ENCODE results near the gene STK39.

The STK39 gene

DNA sequence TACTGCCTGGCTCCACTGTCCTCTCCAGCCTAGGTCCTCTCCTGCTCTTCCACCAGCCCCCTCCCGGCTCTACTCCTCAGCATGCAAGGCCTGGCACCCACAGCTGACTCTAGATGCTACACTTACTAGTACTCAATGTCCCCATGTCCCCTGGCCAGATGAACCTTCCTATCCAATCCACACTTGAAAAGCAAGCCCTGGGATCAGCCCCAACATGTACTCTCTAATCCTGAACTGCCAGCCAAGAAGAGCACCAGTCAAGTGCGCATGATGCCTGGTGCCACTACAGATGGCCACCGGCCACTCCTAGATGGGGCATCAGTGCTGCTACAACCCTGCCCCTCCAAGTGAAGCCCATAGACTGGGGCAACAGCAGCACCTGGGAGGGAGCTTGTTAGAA, 168.2 kb downstream of the STK39 start:
- Histone ChIP-seq H3K4me1 (ENCODE audit: control insufficient read depth in 1 of 2, insufficient read depth in 2 of 2, low read length in 2 of 2) (no peaks in the 10 kb centered on the region), H3K9me3 (ENCODE audit: control insufficient read depth in 1 of 2, low read length in 2 of 2) (no peaks in the 10 kb centered on the region), H3K4me3 (ENCODE audit: low read depth in 1 of 2, low read length in 2 of 2) (no peak overlapping the region), H3K9ac (ENCODE audit: low read depth in 1 of 2, low read length in 2 of 2) (no peak overlapping the region), H3K27me3 (ENCODE audit: control insufficient read depth in 1 of 2, insufficient read depth in 2 of 2, low read length in 2 of 2) (no peaks in the 10 kb centered on the region), H3K27ac (ENCODE audit: low read depth, low read length) (no peak overlapping the region), H3K36me3 (ENCODE audit: control insufficient read depth in 1 of 2, insufficient read depth in 2 of 2, low read length in 2 of 2) (peaks cover 0 to 3% of the 10 kb centered on the region in 2 donors)

DNA sequence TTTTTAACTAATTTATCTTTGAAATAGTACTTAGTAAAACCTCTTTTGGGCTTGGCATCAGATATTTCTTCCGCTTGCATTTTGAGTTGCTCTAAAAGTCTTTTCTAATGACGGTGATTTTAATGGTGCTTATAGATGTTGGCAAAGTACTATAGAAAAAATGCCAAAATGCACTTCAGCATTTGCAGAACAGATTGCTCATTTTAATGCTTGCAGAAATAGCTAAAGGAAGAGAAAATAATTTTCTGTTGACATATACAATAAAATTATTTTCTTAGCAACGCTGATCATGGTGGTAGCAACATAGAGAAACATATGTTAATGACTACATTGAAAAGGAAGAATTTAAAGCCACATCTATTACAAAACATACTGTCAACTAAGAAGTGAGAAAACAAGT, 170.7 kb downstream of the STK39 start:
- H3K27ac ChIP-seq (ENCODE audit: low read depth, low read length), result no peak overlapping the region

GRCh38 chr2:168075446-168075845, 171.9 kb downstream of the STK39 start:
- Histone ChIP-seq H3K4me1 (ENCODE audit: control insufficient read depth in 1 of 2, insufficient read depth in 2 of 2, low read length in 2 of 2) (no peaks in the 10 kb centered on the region), H3K9me3 (ENCODE audit: control insufficient read depth in 1 of 2, low read length in 2 of 2) (no peaks in the 10 kb centered on the region), H3K27ac (ENCODE audit: low read depth, low read length) (no peak overlapping the region), H3K9ac (ENCODE audit: low read depth in 1 of 2, low read length in 2 of 2) (no peak overlapping the region), H3K4me3 (ENCODE audit: low read depth in 1 of 2, low read length in 2 of 2) (no peak overlapping the region), H3K36me3 (ENCODE audit: control insufficient read depth in 1 of 2, insufficient read depth in 2 of 2, low read length in 2 of 2) (peaks cover 3 to 14% of the 10 kb centered on the region in 2 donors), H3K27me3 (ENCODE audit: control insufficient read depth in 1 of 2, insufficient read depth in 2 of 2, low read length in 2 of 2) (no peaks in the 10 kb centered on the region)

More for the DNA sequence above, 170.7 kb downstream of the STK39 start:
- Histone ChIP-seq H3K9me3 (ENCODE audit: control insufficient read depth in 1 of 2, low read length in 2 of 2) (no peaks in the 10 kb centered on the region), H3K4me3 (ENCODE audit: low read depth in 1 of 2, low read length in 2 of 2) (no peak overlapping the region), H3K9ac (ENCODE audit: low read depth in 1 of 2, low read length in 2 of 2) (no peak overlapping the region), H3K4me1 (ENCODE audit: control insufficient read depth in 1 of 2, insufficient read depth in 2 of 2, low read length in 2 of 2) (no peaks in the 10 kb centered on the region), H3K27me3 (ENCODE audit: control insufficient read depth in 1 of 2, insufficient read depth in 2 of 2, low read length in 2 of 2) (no peaks in the 10 kb centered on the region), H3K36me3 (ENCODE audit: control insufficient read depth in 1 of 2, insufficient read depth in 2 of 2, low read length in 2 of 2) (peaks cover 0 to 12% of the 10 kb centered on the region in 2 donors)

GRCh38 chr2:168072626-168073303, 174.6 kb downstream of the STK39 start:
- no peaks in the 10 kb centered on the region for H3K9me3 ChIP-seq (ENCODE audit: control insufficient read depth in 1 of 2, low read length in 2 of 2)
- no peak overlapping the region for H3K27ac ChIP-seq (ENCODE audit: low read depth, low read length)

DNA sequence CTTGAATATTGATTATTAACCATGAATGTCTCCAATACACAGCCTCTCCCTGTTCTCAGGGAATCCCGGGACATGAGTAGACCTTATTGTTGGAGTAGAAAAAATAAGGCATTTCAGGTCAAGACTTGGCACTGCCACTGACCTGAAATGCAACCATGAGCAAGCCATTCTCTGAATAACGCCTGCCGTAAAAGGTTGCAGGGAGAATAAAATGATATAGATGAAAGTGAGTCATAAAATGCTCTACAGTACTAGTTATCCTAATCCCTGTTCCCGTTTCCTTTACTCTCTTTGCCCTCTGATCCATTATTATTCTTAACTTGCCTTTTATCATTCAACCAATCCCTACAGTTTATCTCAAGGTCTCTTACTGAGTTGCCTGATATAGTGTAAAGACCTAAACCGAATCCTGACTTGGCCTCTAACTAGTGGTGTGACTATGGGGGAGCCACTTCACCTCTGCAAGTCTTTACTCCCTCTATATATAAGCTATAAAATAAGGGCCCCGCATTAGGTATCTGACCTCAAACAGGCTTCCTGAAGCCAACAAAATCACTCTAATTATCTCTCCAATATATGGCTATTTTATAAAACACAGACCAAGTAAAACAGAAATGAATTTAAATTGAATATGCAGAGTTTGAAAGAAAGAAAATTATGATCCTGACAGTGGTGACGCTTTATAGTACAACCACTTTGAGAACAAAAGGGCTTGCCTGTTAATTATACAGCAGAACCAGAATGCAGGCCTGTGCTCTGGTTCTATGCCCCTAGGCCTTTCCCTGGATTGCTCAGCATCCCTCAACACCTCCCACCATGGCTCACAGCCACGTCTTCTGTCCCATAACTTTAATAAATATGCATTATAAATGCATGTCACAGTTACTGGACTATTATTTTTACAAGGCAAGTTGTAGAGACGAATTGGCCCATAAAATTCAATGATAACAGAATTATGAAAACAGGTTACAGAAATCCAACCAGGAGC, 183.1 kb downstream of the STK39 start:
- peaks cover 10% of the 10 kb centered on the region in 2 donors for H3K36me3 ChIP-seq (ENCODE audit: control insufficient read depth in 1 of 2, insufficient read depth in 2 of 2, low read length in 2 of 2)
- H3K27me3 ChIP-seq (ENCODE audit: control insufficient read depth in 1 of 2, insufficient read depth in 2 of 2, low read length in 2 of 2), result no peaks in the 10 kb centered on the region
- peaks cover 0 to 10% of the 10 kb centered on the region in 2 donors for H3K4me1 ChIP-seq (ENCODE audit: control insufficient read depth in 1 of 2, insufficient read depth in 2 of 2, low read length in 2 of 2)
- no peak overlapping the region for H3K27ac ChIP-seq (ENCODE audit: low read depth, low read length)
- no peak overlapping the region for H3K4me3 ChIP-seq (ENCODE audit: low read depth in 1 of 2, low read length in 2 of 2)
- H3K9me3 ChIP-seq (ENCODE audit: control insufficient read depth in 1 of 2, low read length in 2 of 2), result no peaks in the 10 kb centered on the region
- H3K9ac ChIP-seq (ENCODE audit: low read depth in 1 of 2, low read length in 2 of 2), result no peak overlapping the region

More at GRCh38 chr2:168072626-168073303, 174.6 kb downstream of the STK39 start:
- H3K36me3 ChIP-seq (ENCODE audit: control insufficient read depth in 1 of 2, insufficient read depth in 2 of 2, low read length in 2 of 2), result peaks cover 3 to 14% of the 10 kb centered on the region in 2 donors
- no peaks in the 10 kb centered on the region for H3K27me3 ChIP-seq (ENCODE audit: control insufficient read depth in 1 of 2, insufficient read depth in 2 of 2, low read length in 2 of 2)
- H3K4me3 ChIP-seq (ENCODE audit: low read depth in 1 of 2, low read length in 2 of 2), result no peak overlapping the region
- H3K9ac ChIP-seq (ENCODE audit: low read depth in 1 of 2, low read length in 2 of 2), result no peak overlapping the region
- no peaks in the 10 kb centered on the region for H3K4me1 ChIP-seq (ENCODE audit: control insufficient read depth in 1 of 2, insufficient read depth in 2 of 2, low read length in 2 of 2)

DNA sequence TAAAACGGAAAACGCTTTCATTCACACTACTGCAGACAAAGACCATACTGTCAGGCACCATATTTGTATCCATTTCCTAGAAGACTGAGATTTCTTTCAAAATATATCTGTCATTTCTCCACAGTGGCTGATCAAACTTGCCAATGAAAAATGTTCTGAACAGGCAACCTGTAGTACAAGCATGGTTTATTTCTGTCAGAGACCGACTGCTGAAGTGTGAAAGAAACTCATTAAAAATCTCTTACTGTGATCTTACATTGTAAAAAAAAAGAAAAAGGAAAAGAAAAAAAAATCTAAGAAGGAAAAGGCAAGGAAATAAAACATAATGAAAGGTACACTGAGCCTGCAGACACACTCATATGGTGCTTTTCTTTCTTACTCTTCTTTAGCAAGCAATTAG, 184.5 kb downstream of the STK39 start:
- H3K4me3 ChIP-seq (ENCODE audit: low read depth in 1 of 2, low read length in 2 of 2), result no peak overlapping the region
- no peak overlapping the region for H3K9ac ChIP-seq (ENCODE audit: low read depth in 1 of 2, low read length in 2 of 2)
- no peaks in the 10 kb centered on the region for H3K27me3 ChIP-seq (ENCODE audit: control insufficient read depth in 1 of 2, insufficient read depth in 2 of 2, low read length in 2 of 2)
- H3K36me3 ChIP-seq (ENCODE audit: control insufficient read depth in 1 of 2, insufficient read depth in 2 of 2, low read length in 2 of 2), result peaks cover 10 to 18% of the 10 kb centered on the region in 2 donors
- peaks cover 0 to 10% of the 10 kb centered on the region in 2 donors for H3K4me1 ChIP-seq (ENCODE audit: control insufficient read depth in 1 of 2, insufficient read depth in 2 of 2, low read length in 2 of 2)
- H3K9me3 ChIP-seq (ENCODE audit: control insufficient read depth in 1 of 2, low read length in 2 of 2), result no peaks in the 10 kb centered on the region
- H3K27ac ChIP-seq (ENCODE audit: low read depth, low read length), result no peak overlapping the region

DNA sequence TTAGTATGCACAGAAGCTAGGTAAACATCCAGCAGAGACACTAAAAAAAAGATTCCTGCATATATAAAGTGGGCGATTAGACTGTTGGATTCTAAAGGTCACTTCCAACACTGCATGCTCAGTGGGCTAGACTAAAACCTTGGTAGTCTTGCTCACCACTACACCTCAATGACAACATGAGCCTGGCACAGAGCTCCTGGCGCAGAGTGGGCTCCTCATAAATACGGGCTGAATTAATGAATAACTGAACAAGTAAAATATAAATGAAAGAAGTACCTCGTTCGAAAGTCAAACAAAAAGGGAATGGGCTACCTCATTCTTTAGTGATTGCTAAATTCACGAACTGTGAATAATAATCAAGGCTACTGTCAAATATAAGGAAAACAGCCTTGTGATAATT, 185.3 kb downstream of the STK39 start:
- no peak overlapping the region for H3K9ac ChIP-seq (ENCODE audit: low read depth in 1 of 2, low read length in 2 of 2)
- H3K4me3 ChIP-seq (ENCODE audit: low read depth in 1 of 2, low read length in 2 of 2), result no peak overlapping the region
- no peaks in the 10 kb centered on the region for H3K9me3 ChIP-seq (ENCODE audit: control insufficient read depth in 1 of 2, low read length in 2 of 2)
- no peak overlapping the region for H3K27ac ChIP-seq (ENCODE audit: low read depth, low read length)
- no peaks in the 10 kb centered on the region for H3K27me3 ChIP-seq (ENCODE audit: control insufficient read depth in 1 of 2, insufficient read depth in 2 of 2, low read length in 2 of 2)
- H3K36me3 ChIP-seq (ENCODE audit: control insufficient read depth in 1 of 2, insufficient read depth in 2 of 2, low read length in 2 of 2), result peaks cover 10 to 18% of the 10 kb centered on the region in 2 donors
- peaks cover 0 to 10% of the 10 kb centered on the region in 2 donors for H3K4me1 ChIP-seq (ENCODE audit: control insufficient read depth in 1 of 2, insufficient read depth in 2 of 2, low read length in 2 of 2)

DNA sequence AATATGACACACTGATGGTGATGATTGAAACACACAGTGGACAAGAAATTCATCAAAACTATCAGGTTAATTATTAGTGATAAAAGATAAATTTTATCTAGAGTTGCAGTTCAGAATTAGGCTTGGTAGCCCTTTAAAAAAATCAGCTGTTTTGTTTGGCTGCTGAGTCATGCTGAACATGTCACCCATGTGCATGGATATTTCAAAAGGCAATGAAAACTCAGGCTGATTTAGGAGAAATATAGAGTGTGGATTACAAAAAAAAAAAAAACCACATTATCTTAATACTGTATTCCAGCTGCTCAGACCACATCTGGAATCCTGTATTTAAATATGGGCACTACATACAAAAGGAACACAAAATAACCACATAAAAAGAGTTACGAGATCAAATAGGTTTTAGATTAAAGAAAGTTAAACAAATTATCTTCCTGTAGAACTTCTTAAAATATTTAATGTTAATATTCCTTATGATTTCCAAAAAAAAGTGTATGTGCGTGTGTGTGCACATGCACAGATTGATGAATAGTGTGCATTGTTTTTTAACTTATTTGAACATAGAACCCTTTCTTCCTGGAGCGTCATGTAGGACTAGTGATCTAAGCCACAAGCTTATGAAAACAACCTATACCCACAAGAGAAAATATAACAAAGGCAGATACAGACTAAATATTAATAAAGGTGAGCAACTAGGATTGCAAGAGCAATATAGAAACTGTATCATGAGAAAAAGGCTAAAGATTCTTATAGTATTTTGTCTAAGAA, 186.2 kb downstream of the STK39 start:
- Histone ChIP-seq H3K27me3 (ENCODE audit: control insufficient read depth in 1 of 2, insufficient read depth in 2 of 2, low read length in 2 of 2) (no peaks in the 10 kb centered on the region), H3K9me3 (ENCODE audit: control insufficient read depth in 1 of 2, low read length in 2 of 2) (no peaks in the 10 kb centered on the region), H3K36me3 (ENCODE audit: control insufficient read depth in 1 of 2, insufficient read depth in 2 of 2, low read length in 2 of 2) (peaks cover 10 to 18% of the 10 kb centered on the region in 2 donors), H3K4me3 (ENCODE audit: low read depth in 1 of 2, low read length in 2 of 2) (no peak overlapping the region), H3K9ac (ENCODE audit: low read depth in 1 of 2, low read length in 2 of 2) (no peak overlapping the region), H3K4me1 (ENCODE audit: control insufficient read depth in 1 of 2, insufficient read depth in 2 of 2, low read length in 2 of 2) (peaks cover 0 to 10% of the 10 kb centered on the region in 2 donors), H3K27ac (ENCODE audit: low read depth, low read length) (no peak overlapping the region)

GRCh38 chr2:168059758-168060157, 187.6 kb downstream of the STK39 start:
- peaks cover 4 to 14% of the 10 kb centered on the region in 2 donors for H3K36me3 ChIP-seq (ENCODE audit: control insufficient read depth in 1 of 2, insufficient read depth in 2 of 2, low read length in 2 of 2)
- H3K4me3 ChIP-seq (ENCODE audit: low read depth in 1 of 2, low read length in 2 of 2), result no peak overlapping the region
- H3K9ac ChIP-seq (ENCODE audit: low read depth in 1 of 2, low read length in 2 of 2), result no peak overlapping the region
- H3K4me1 ChIP-seq (ENCODE audit: control insufficient read depth in 1 of 2, insufficient read depth in 2 of 2, low read length in 2 of 2), result peaks cover 0 to 10% of the 10 kb centered on the region in 2 donors
- H3K9me3 ChIP-seq (ENCODE audit: control insufficient read depth in 1 of 2, low read length in 2 of 2), result no peaks in the 10 kb centered on the region
- H3K27ac ChIP-seq (ENCODE audit: low read depth, low read length), result no peak overlapping the region
- H3K27me3 ChIP-seq (ENCODE audit: control insufficient read depth in 1 of 2, insufficient read depth in 2 of 2, low read length in 2 of 2), result no peaks in the 10 kb centered on the region

Measured in duodenal mucosa (tissue), 2 donors.